HCT116 (cell line): ENCODE measurements around the gene DENND4C. TPM values are rescaled to one million over a fixed set of nuclear protein-coding genes. Genes with fewer than 3 reads are reported as not detected.

ENCODE experiments used
- ATAC-seq: fragments of 200-7000 bp; cut with Tn5 transposase; 2 replicates; pipeline ENCODE4 v1.9.1; 2020; ENCODE audit warnings: mild to moderate bottlenecking, moderate library complexity
- BruUV-seq: library from RNA; stranded (reverse); fragments of 400-500 nt; replicated peaks from 2 replicates; lab custom pipeline; 2021; lab: Mats Ljungman, UMichigan
- CTCF ChIA-PET: fragments of 300-600 bp; sonication (Branson Sonifier 250); formaldehyde crosslinking; loops from one replicate; lab custom pipeline; 2021; ENCODE audit warnings: antibody characterized with exemption; lab: Charles Lee
- POLR2A ChIA-PET: fragments of 300-600, 350-600 bp; sonication (Branson Sonifier 250); formaldehyde crosslinking; loops from one replicate; lab custom pipeline; 2021; ENCODE audit warnings: antibody characterized with exemption; lab: Charles Lee
- RAD21 ChIA-PET, 2 experiments: fragments of 300-600 bp; sonication (Branson Sonifier 250); formaldehyde crosslinking; loops; one replicate each; lab custom pipeline; 2023; ENCODE audit warnings: low total read pairs in 2 of 2; ENCODE audit not compliant: uncharacterized antibody in 2 of 2, unreplicated experiment in 2 of 2, low non-redundant PET in 1 of 2; lab: Charles Lee
- DNase-seq: peaks from one replicate; pipeline ENCODE4 v3.0.0-alpha.2; 2010; ENCODE audit warnings: low read depth, low spot score
- H2AFZ ChIP-seq: fragments of 200-600 bp; shearing (Covaris generic), sonication (generic); 2 replicates; pipeline ENCODE4 v1.6.1; 2017; ENCODE audit warnings: low read depth, mixed run types, mixed read lengths, antibody characterized with exemption, low read length; ENCODE audit not compliant: poor library complexity, severe bottlenecking
- H3K27ac ChIP-seq: 2 replicates; pipeline ENCODE4 v1.5.1; 2012; ENCODE audit warnings: low read depth, low read length
- H3K27me3 ChIP-seq: fragments of 200-600 bp; sonication (generic); 2 replicates; pipeline ENCODE4 v1.6.1; 2016; ENCODE audit warnings: mixed run types, low read length, mixed read lengths; ENCODE audit not compliant: insufficient read depth
- H3K36me3 ChIP-seq, 2 experiments: fragments of 200-500 bp in 1 of 2; fragments of 200-600 bp in 1 of 2; sonication (Bioruptor generic) in 1 of 2; sonication (generic) in 1 of 2; 2 replicates each; pipeline versions ENCODE4 v1.5.1 to v1.6.1; 2014 to 2016; ENCODE audit warnings: low read length in 2 of 2, inconsistent platforms in 1 of 2, mixed read lengths in 1 of 2, mixed run types in 1 of 2; ENCODE audit not compliant: insufficient read depth in 2 of 2, control insufficient read depth in 1 of 2
- H3K4me1 ChIP-seq, 2 experiments: fragments of 200-600 bp in 1 of 2; sonication (generic) in 1 of 2; 2 replicates each; pipeline versions ENCODE4 v1.5.1 to v1.6.1; 2012 to 2017; ENCODE audit warnings: low read length in 2 of 2, inconsistent platforms in 1 of 2, mild to moderate bottlenecking in 1 of 2, mixed read lengths in 1 of 2, mixed run types in 1 of 2, moderate library complexity in 1 of 2; ENCODE audit not compliant: insufficient read depth in 2 of 2, control insufficient read depth in 1 of 2
- H3K4me2 ChIP-seq: fragments of 200-600 bp; sonication (generic); 2 replicates; pipeline ENCODE4 v1.6.1; 2017; ENCODE audit warnings: mixed run types, low read length, mixed read lengths
- H3K4me3 ChIP-seq, 2 experiments: fragments of 200-600 bp in 1 of 2; sonication (generic) in 1 of 2; replicated peaks in 1 of 2; 2 replicates each; pipeline ENCODE4 v1.5.1; 2011 to 2016; ENCODE audit warnings: low read length in 2 of 2, control low read depth in 1 of 2, low read depth in 1 of 2, mild to moderate bottlenecking in 1 of 2, mixed read lengths in 1 of 2, mixed run types in 1 of 2
- H3K79me2 ChIP-seq: fragments of 200-600 bp; sonication (generic); 2 replicates; pipeline ENCODE4 v1.6.1; 2017; ENCODE audit warnings: mild to moderate bottlenecking, mixed run types, low read length, moderate library complexity, mixed read lengths; ENCODE audit not compliant: insufficient read depth
- H3K9ac ChIP-seq: fragments of 200-600 bp; sonication (generic); 2 replicates; pipeline ENCODE4 v1.6.1; 2016; ENCODE audit warnings: low read length, mixed read lengths
- H3K9me2 ChIP-seq: fragments of 200-600 bp; sonication (generic), shearing (Covaris generic); 2 replicates; pipeline ENCODE4 v1.6.1; 2017; ENCODE audit warnings: mixed run types, mild to moderate bottlenecking, moderate library complexity; ENCODE audit not compliant: insufficient read depth
- H3K9me3 ChIP-seq, 2 experiments: fragments of 200-500 bp in 1 of 2; fragments of 200-600 bp in 1 of 2; sonication (Bioruptor generic) in 1 of 2; sonication (generic) in 1 of 2; 2 replicates each; pipeline ENCODE4 v1.6.1; 2014 to 2017; ENCODE audit warnings: low read length in 2 of 2, mixed read lengths in 2 of 2, inconsistent platforms in 1 of 2, low read depth in 1 of 2, mild to moderate bottlenecking in 1 of 2, mixed run types in 1 of 2, moderate library complexity in 1 of 2; ENCODE audit not compliant: control insufficient read depth in 1 of 2, insufficient read depth in 1 of 2
- H4K20me1 ChIP-seq: fragments of 200-600 bp; sonication (generic), shearing (Covaris generic); 2 replicates; pipeline ENCODE4 v1.6.1; 2017; ENCODE audit warnings: mixed run types, mild to moderate bottlenecking, moderate library complexity; ENCODE audit not compliant: insufficient read depth
- ATF3 ChIP-seq: IDR thresholded peaks from 2 replicates; pipeline ENCODE4 v1.6.1; 2012
- CEBPB ChIP-seq: IDR thresholded peaks from 2 replicates; pipeline ENCODE4 v1.6.1; 2012; ENCODE audit warnings: low read depth
- ELF1 ChIP-seq: IDR thresholded peaks from 2 replicates; pipeline ENCODE4 v1.6.1; 2012; ENCODE audit warnings: low read depth, borderline replicate concordance
- EZH2 ChIP-seq: fragments of 200-600 bp; sonication (generic); IDR thresholded peaks from 2 replicates; pipeline ENCODE4 v1.6.1; 2017; ENCODE audit warnings: antibody characterized with exemption, mixed run types
- JUND ChIP-seq: IDR thresholded peaks from 2 replicates; pipeline ENCODE4 v1.6.1; 2012
- POLR2A ChIP-seq: IDR thresholded peaks from 2 replicates; pipeline ENCODE4 v1.7.0; 2011; ENCODE audit warnings: borderline replicate concordance; ENCODE audit not compliant: insufficient read depth, insufficient read length; ENCODE audit errors: extremely low read depth
- POLR2AphosphoS5 ChIP-seq: IDR thresholded peaks from 2 replicates; pipeline ENCODE4 v1.6.1; 2011; ENCODE audit warnings: mild to moderate bottlenecking, low read depth, low read length, moderate library complexity
- TCF7L2 ChIP-seq: IDR thresholded peaks from 2 replicates; pipeline ENCODE4 v1.7.0; 2011; ENCODE audit warnings: borderline replicate concordance, inconsistent platforms; ENCODE audit not compliant: insufficient read depth, insufficient read length; ENCODE audit errors: extremely low read depth
- YY1 ChIP-seq: IDR thresholded peaks from 2 replicates; pipeline ENCODE4 v1.6.1; 2011; ENCODE audit warnings: low read length, low read depth, moderate library complexity, mild to moderate bottlenecking; ENCODE audit not compliant: insufficient replicate concordance; ENCODE audit errors: extremely low read depth
- ZFX ChIP-seq: fragments of 450-650 bp; IDR thresholded peaks from 2 replicates; pipeline ENCODE4 v1.6.1; 2017
- ZNF274 ChIP-seq: fragments of 200-500 bp; sonication (Bioruptor generic); IDR thresholded peaks from 2 replicates; pipeline ENCODE4 v1.6.1; 2014; ENCODE audit warnings: mild to moderate bottlenecking, low read depth, low read length, inconsistent platforms
- intact Hi-C: fragments of 100-400 bp; cut with micrococcal nuclease; formaldehyde crosslinking; loops from 2 replicates; pipeline ENCODE4 v1.10.0; 2022
- total RNA-seq: library from RNA; stranded (reverse); gene quantifications from one replicate; pipeline ENCODE4 v1.2.1, GENCODE V29; 2021; ENCODE audit not compliant: unreplicated experiment

DENND4C gene
- total RNA-seq, 1 experiment from 2014 or later, result 20.9 TPM

GRCh38 chr9:19385786-19386501, 155.5 kb downstream of the DENND4C start:
- H3K79me2 ChIP-seq, result peaks cover 5% of the 10 kb centered on the region; the same call in 1 of the 2 replicates
- POLR2A ChIA-PET, result no interaction called here
- H3K9ac ChIP-seq, result no peak overlapping the region
- TF ChIP-seq ATF3, result no peak
- TF ChIP-seq POLR2AphosphoS5, result no peak
- TF ChIP-seq ZFX, result no peak
- no peak for TF ChIP-seq JUND
- TF ChIP-seq CEBPB, result no peak
- no peak for TF ChIP-seq EZH2
- TF ChIP-seq ZNF274, result no peak
- TF ChIP-seq ELF1, result no peak
- TF ChIP-seq TCF7L2, result no peak
- TF ChIP-seq YY1, result no peak
- no peak for TF ChIP-seq POLR2A
- ATAC-seq, result no peak
- H3K36me3 ChIP-seq, result no peaks in the 10 kb centered on the region
- H3K27me3 ChIP-seq, result no peaks in the 10 kb centered on the region
- peaks cover 5 to 6% of the 10 kb centered on the region in 2 experiments for H3K4me1 ChIP-seq
- no peaks in the 10 kb centered on the region for H3K9me2 ChIP-seq
- no peaks in the 10 kb centered on the region for H4K20me1 ChIP-seq
- no peaks in the 10 kb centered on the region for H3K9me3 ChIP-seq
- H3K4me2 ChIP-seq, result no peak overlapping the region
- intact Hi-C loops, result no loop called here
- no peak overlapping the region for H3K4me3 ChIP-seq
- H3K27ac ChIP-seq, result no peak overlapping the region
- CTCF ChIA-PET, result no interaction called here
- no peak overlapping the region for H2AFZ ChIP-seq
- DNase-seq, result no peak
- RAD21 ChIA-PET, result no interaction called here
- BruUV-seq, result no TSS peak
